Erythroblast (primary cell): Measurements from ENCODE around the gene VASN.

Experiments
- GATA1 ChIP-seq: IDR thresholded peaks from 2 replicates; pipeline ENCODE4 v1.6.1; 2011; ENCODE audit warnings: low read depth, mild to moderate bottlenecking, control low read depth, low read length, moderate library complexity
- POLR2A ChIP-seq: IDR thresholded peaks from 2 replicates; pipeline ENCODE4 v1.6.1; 2011; ENCODE audit warnings: mild to moderate bottlenecking, low read length

GRCh38 chr16:4336701-4337539, 34.7 kb upstream of the VASN start:
- TF ChIP-seq POLR2A (no peak), GATA1 (no peak)
